Type B pancreatic cell (in vitro differentiated cells): Measurements from ENCODE around the gene TMEM9. TPM values are rescaled to one million over a fixed set of nuclear protein-coding genes. Genes with fewer than 3 reads are reported as not detected.

ENCODE experiments used
- DNase-seq: peaks from one replicate; pipeline ENCODE4 v3.0.0; 2021; ENCODE audit warnings: mixed read lengths; ENCODE audit not compliant: unreplicated experiment; ENCODE audit errors: extremely low spot score
- H3K27ac Mint-ChIP-seq: 2 replicates; pipeline ENCODE4 v1.8.0; 2021; ENCODE audit warnings: mild to moderate bottlenecking, mixed read lengths
- H3K27me3 Mint-ChIP-seq: 2 replicates; pipeline ENCODE4 v1.8.0; 2021; ENCODE audit warnings: mixed read lengths
- H3K36me3 Mint-ChIP-seq: 2 replicates; pipeline ENCODE4 v1.8.0; 2021; ENCODE audit warnings: mixed read lengths
- H3K4me1 Mint-ChIP-seq: one replicate; pipeline ENCODE4 v1.8.0; 2021; ENCODE audit warnings: mixed read lengths; ENCODE audit not compliant: unreplicated experiment
- H3K4me3 Mint-ChIP-seq: 2 replicates; pipeline ENCODE4 v1.8.0; 2021; ENCODE audit warnings: mild to moderate bottlenecking, mixed read lengths
- H3K9me3 Mint-ChIP-seq: 2 replicates; pipeline ENCODE4 v1.8.0; 2021; ENCODE audit warnings: mixed read lengths
- total RNA-seq: library from RNA; stranded (reverse); gene quantifications from 2 replicates; pipeline ENCODE4 v1.2.1, GENCODE V29; 2021; ENCODE audit warnings: low replicate concordance
- TF ChIP-seq, protein P1 (sequence below): fragments of 200-600 bp; sonication (generic); conservative IDR thresholded peaks from 2 replicates; pipeline ENCODE4 v1.5.0; 2021; ENCODE audit warnings: antibody characterized with exemption, mild to moderate bottlenecking

Gene TMEM9
- total RNA-seq, 1 donor from 2014 or later = 117 TPM

- H3K4me3 Mint-ChIP-seq = no peak overlapping the region
- TF ChIP-seq, protein P1, sequence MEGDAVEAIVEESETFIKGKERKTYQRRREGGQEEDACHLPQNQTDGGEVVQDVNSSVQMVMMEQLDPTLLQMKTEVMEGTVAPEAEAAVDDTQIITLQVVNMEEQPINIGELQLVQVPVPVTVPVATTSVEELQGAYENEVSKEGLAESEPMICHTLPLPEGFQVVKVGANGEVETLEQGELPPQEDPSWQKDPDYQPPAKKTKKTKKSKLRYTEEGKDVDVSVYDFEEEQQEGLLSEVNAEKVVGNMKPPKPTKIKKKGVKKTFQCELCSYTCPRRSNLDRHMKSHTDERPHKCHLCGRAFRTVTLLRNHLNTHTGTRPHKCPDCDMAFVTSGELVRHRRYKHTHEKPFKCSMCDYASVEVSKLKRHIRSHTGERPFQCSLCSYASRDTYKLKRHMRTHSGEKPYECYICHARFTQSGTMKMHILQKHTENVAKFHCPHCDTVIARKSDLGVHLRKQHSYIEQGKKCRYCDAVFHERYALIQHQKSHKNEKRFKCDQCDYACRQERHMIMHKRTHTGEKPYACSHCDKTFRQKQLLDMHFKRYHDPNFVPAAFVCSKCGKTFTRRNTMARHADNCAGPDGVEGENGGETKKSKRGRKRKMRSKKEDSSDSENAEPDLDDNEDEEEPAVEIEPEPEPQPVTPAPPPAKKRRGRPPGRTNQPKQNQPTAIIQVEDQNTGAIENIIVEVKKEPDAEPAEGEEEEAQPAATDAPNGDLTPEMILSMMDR = no peak
- no peak for DNase-seq
- H3K4me1 Mint-ChIP-seq = peaks cover 5% of the 10 kb centered on the region
- H3K36me3 Mint-ChIP-seq = peaks cover 25% of the 10 kb centered on the region
- no peaks in the 10 kb centered on the region for H3K9me3 Mint-ChIP-seq
- no peak overlapping the region for H3K27ac Mint-ChIP-seq
- no peaks in the 10 kb centered on the region for H3K27me3 Mint-ChIP-seq
These were observed 16.5 kb downstream of the TMEM9 start for GRCh38 chr1:201137579-201138310.

DNA sequence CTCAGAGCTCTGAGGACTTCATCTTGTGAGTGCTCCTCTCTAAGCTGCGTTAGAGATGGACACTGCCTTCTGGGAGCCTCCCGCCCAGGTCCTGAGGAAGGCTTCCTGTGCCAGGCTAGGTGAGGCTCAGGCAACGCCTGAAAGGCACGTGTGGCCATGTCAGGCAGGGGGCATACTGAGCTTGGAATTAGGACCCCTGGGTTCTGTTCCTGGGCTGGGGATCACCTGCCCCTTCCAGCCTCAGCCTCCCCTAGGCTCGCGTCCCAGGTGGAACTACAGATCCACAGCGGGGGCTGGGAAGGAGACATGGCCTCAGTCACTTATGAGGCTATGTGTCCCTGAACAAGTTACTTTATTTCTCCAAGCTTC, 17.3 kb downstream of the TMEM9 start:
- no peak overlapping the region for H3K4me3 Mint-ChIP-seq
- peaks cover 5% of the 10 kb centered on the region for H3K4me1 Mint-ChIP-seq
- peaks cover 22% of the 10 kb centered on the region for H3K36me3 Mint-ChIP-seq
- TF ChIP-seq, protein P1 = no peak
- H3K27me3 Mint-ChIP-seq = no peaks in the 10 kb centered on the region
- no peak overlapping the region for H3K27ac Mint-ChIP-seq
- DNase-seq = no peak
- no peaks in the 10 kb centered on the region for H3K9me3 Mint-ChIP-seq

- no peaks in the 10 kb centered on the region for H3K27me3 Mint-ChIP-seq
- H3K4me3 Mint-ChIP-seq = no peak overlapping the region
- peaks cover 26% of the 10 kb centered on the region for H3K36me3 Mint-ChIP-seq
- DNase-seq = no peak
- peaks cover 5% of the 10 kb centered on the region for H3K4me1 Mint-ChIP-seq
- TF ChIP-seq, protein P1 = no peak
- H3K9me3 Mint-ChIP-seq = no peaks in the 10 kb centered on the region
- no peak overlapping the region for H3K27ac Mint-ChIP-seq
These were observed 17.8 kb downstream of the TMEM9 start for GRCh38 chr1:201136355-201137023.

GRCh38 chr1:201134405-201134804, 19.9 kb downstream of the TMEM9 start:
- DNase-seq = no peak
- H3K4me1 Mint-ChIP-seq = peaks cover 6% of the 10 kb centered on the region
- H3K9me3 Mint-ChIP-seq = no peaks in the 10 kb centered on the region
- TF ChIP-seq, protein P1 = no peak
- no peak overlapping the region for H3K27ac Mint-ChIP-seq
- peaks cover 24% of the 10 kb centered on the region for H3K36me3 Mint-ChIP-seq
- H3K4me3 Mint-ChIP-seq = no peak overlapping the region
- no peaks in the 10 kb centered on the region for H3K27me3 Mint-ChIP-seq

DNA sequence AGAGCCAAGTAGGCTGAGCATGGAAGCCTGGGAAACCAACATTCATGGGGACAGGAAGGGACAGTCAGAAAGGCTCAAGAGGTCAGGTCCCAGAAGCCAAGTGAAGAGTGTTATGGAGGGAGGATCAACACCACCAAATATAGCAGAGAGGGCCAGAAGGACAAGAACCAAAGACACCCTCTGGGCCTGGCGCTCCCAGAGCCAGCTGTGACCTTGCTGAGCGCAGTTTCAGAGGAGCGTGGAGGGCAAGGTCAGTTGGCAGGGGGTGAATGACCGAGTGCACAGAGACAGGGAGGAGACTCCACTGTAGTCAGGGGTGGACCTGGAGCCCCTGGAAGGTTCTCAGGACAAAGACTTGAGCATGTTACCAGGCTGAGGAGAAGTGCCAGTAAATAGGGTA, 22.9 kb downstream of the TMEM9 start:
- no peak overlapping the region for H3K27ac Mint-ChIP-seq
- no peak overlapping the region for H3K4me3 Mint-ChIP-seq
- no peaks in the 10 kb centered on the region for H3K27me3 Mint-ChIP-seq
- H3K36me3 Mint-ChIP-seq = peaks cover 23% of the 10 kb centered on the region
- TF ChIP-seq, protein P1 = no peak
- peaks cover 12% of the 10 kb centered on the region for H3K4me1 Mint-ChIP-seq
- no peak for DNase-seq
- H3K9me3 Mint-ChIP-seq = no peaks in the 10 kb centered on the region
